IMR-90 (cell line): ENCODE measurements around the gene PLCL1. TPM values are rescaled to one million over a fixed set of nuclear protein-coding genes. Genes with fewer than 3 reads are reported as not detected.

Source experiments
- ATAC-seq: fragments of 200-7000 bp; cut with Tn5 transposase; 2 replicates; pipeline ENCODE4 v1.9.1; 2020; ENCODE audit warnings: low read depth, mild to moderate bottlenecking, moderate library complexity
- BruUV-seq: library from RNA; stranded (reverse); fragments of 400-500 nt; replicated peaks from 2 replicates; lab custom pipeline; 2021; lab: Mats Ljungman, UMichigan
- CTCF ChIA-PET: fragments of 300-600 bp; formaldehyde crosslinking; extraction: SDS; loops from one replicate; lab custom pipeline; 2021; ENCODE audit warnings: antibody characterized with exemption; lab: Yijun Ruan, JAX
- POLR2A ChIA-PET: fragments of 300-600 bp; sonication (Branson Sonifier 250); formaldehyde crosslinking; loops from one replicate; lab custom pipeline; 2022; ENCODE audit warnings: antibody characterized with exemption; ENCODE audit not compliant: unreplicated experiment; lab: Charles Lee
- DNase-seq: peaks from one replicate; pipeline ENCODE4 v3.0.0; 2013
- H2AFZ ChIP-seq: replicated peaks from 2 replicates; pipeline ENCODE3; 2013; ENCODE audit warnings: low read length, mild to moderate bottlenecking; ENCODE audit not compliant: poor library complexity
- H2AK5ac ChIP-seq: 2 replicates; pipeline ENCODE4 v1.6.1; 2013; ENCODE audit warnings: low read depth, low read length, inconsistent platforms
- H2AK9ac ChIP-seq: replicated peaks from 2 replicates; pipeline ENCODE3; 2013; ENCODE audit warnings: mild to moderate bottlenecking, low read depth, low read length, moderate library complexity; ENCODE audit not compliant: poor library complexity
- H2BK120ac ChIP-seq: 2 replicates; pipeline ENCODE4 v1.6.1; 2013; ENCODE audit warnings: low read depth, low read length, inconsistent platforms
- H2BK15ac ChIP-seq: 3 replicates; pipeline ENCODE4 v1.6.1; 2013; ENCODE audit warnings: low read depth, low read length, inconsistent platforms
- H2BK20ac ChIP-seq: 2 replicates; pipeline ENCODE4 v1.6.1; 2013; ENCODE audit warnings: low read depth, mild to moderate bottlenecking, inconsistent platforms, low read length, moderate library complexity
- H2BK5ac ChIP-seq: 2 replicates; pipeline ENCODE4 v1.6.1; 2013; ENCODE audit warnings: mild to moderate bottlenecking, low read depth, low read length, inconsistent platforms; ENCODE audit not compliant: poor library complexity, severe bottlenecking
- H3K14ac ChIP-seq: replicated peaks from 2 replicates; pipeline ENCODE4 v1.6.1; 2013; ENCODE audit warnings: low read depth, low read length, inconsistent platforms
- H3K18ac ChIP-seq: 2 replicates; pipeline ENCODE4 v1.6.1; 2013; ENCODE audit warnings: low read depth, low read length, control low read depth
- H3K23ac ChIP-seq: 2 replicates; pipeline ENCODE4 v1.6.1; 2013; ENCODE audit warnings: low read depth, low read length, inconsistent platforms
- H3K27ac ChIP-seq: 2 replicates; pipeline ENCODE4 v1.5.1; 2013; ENCODE audit warnings: mild to moderate bottlenecking, control low read depth, low read length; ENCODE audit not compliant: insufficient read depth
- H3K27me3 ChIP-seq: 2 replicates; pipeline ENCODE4 v1.6.1; 2013; ENCODE audit warnings: low read length; ENCODE audit not compliant: control insufficient read depth, insufficient read depth
- H3K36me3 ChIP-seq: 2 replicates; pipeline ENCODE4 v1.6.1; 2013; ENCODE audit warnings: low read length, mixed read lengths; ENCODE audit not compliant: control insufficient read depth, insufficient read depth
- H3K4ac ChIP-seq: 2 replicates; pipeline ENCODE4 v1.6.1; 2013; ENCODE audit warnings: low read depth, low read length, inconsistent platforms
- H3K4me1 ChIP-seq: 2 replicates; pipeline ENCODE4 v1.6.1; 2013; ENCODE audit warnings: low read length, mixed read lengths; ENCODE audit not compliant: control insufficient read depth, insufficient read depth
- H3K4me2 ChIP-seq: 2 replicates; pipeline ENCODE4 v1.6.1; 2013; ENCODE audit warnings: low read depth, mild to moderate bottlenecking, control low read depth, low read length, moderate library complexity
- H3K4me3 ChIP-seq: 2 replicates; pipeline ENCODE4 v1.5.1; 2013; ENCODE audit warnings: low read depth, mild to moderate bottlenecking, control low read depth, low read length, moderate library complexity; ENCODE audit not compliant: insufficient read depth
- H3K56ac ChIP-seq: 2 replicates; pipeline ENCODE4 v1.6.1; 2013; ENCODE audit warnings: low read length, inconsistent platforms; ENCODE audit not compliant: insufficient read depth; ENCODE audit errors: extremely low read depth
- H3K79me1 ChIP-seq, 2 experiments: 2 replicates each; pipeline ENCODE4 v1.6.1; 2013; ENCODE audit warnings: low read length in 2 of 2, inconsistent platforms in 1 of 2, low read depth in 1 of 2
- H3K9ac ChIP-seq: 2 replicates; pipeline ENCODE4 v1.6.1; 2013; ENCODE audit warnings: low read depth, low read length, control low read depth
- H3K9me1 ChIP-seq: 2 replicates; pipeline ENCODE4 v1.6.1; 2013; ENCODE audit warnings: low read length, inconsistent platforms; ENCODE audit not compliant: insufficient read depth
- H3K9me3 ChIP-seq: 2 replicates; pipeline ENCODE4 v1.6.1; 2013; ENCODE audit warnings: low read length; ENCODE audit not compliant: control insufficient read depth, insufficient read depth
- H4K20me1 ChIP-seq: 2 replicates; pipeline ENCODE4 v1.6.1; 2013; ENCODE audit warnings: low read length, inconsistent platforms; ENCODE audit not compliant: insufficient read depth
- H4K5ac ChIP-seq: 2 replicates; pipeline ENCODE4 v1.6.1; 2013; ENCODE audit warnings: mild to moderate bottlenecking, low read depth, low read length, control low read depth
- H4K8ac ChIP-seq, 2 experiments: 2 replicates each; pipeline ENCODE4 v1.6.1; 2013; ENCODE audit warnings: low read depth in 2 of 2, low read length in 2 of 2, control low read depth in 1 of 2, inconsistent platforms in 1 of 2
- H4K91ac ChIP-seq: 2 replicates; pipeline ENCODE4 v1.6.1; 2013; ENCODE audit warnings: low read depth, low read length, inconsistent platforms; ENCODE audit not compliant: insufficient read depth
- BHLHE40 ChIP-seq: fragments of 150-350 bp; IDR thresholded peaks from 2 replicates; pipeline ENCODE4 v1.6.1; 2016; ENCODE audit warnings: mild to moderate bottlenecking, low read depth, low read length
- CEBPB ChIP-seq: IDR thresholded peaks from 2 replicates; pipeline ENCODE4 v1.6.1; 2012; ENCODE audit warnings: low read depth, low read length, improper control_type of control experiment
- CHD1 ChIP-seq: IDR thresholded peaks from 2 replicates; pipeline ENCODE4 v1.6.1; 2012; ENCODE audit warnings: low read depth, low read length, improper control_type of control experiment
- FOS ChIP-seq: fragments of 150-350 bp; IDR thresholded peaks from 2 replicates; pipeline ENCODE4 v1.6.1; 2016; ENCODE audit warnings: low read depth, low read length
- MAFK ChIP-seq: IDR thresholded peaks from 2 replicates; pipeline ENCODE4 v1.6.1; 2012; ENCODE audit warnings: low read depth, low read length, improper control_type of control experiment
- MAZ ChIP-seq: IDR thresholded peaks from 2 replicates; pipeline ENCODE4 v1.6.1; 2012; ENCODE audit warnings: low read depth, mild to moderate bottlenecking, low read length, improper control_type of control experiment, moderate library complexity, borderline replicate concordance
- NFE2L2 ChIP-seq: fragments of 150-350 bp; IDR thresholded peaks from 2 replicates; pipeline ENCODE4 v1.6.1; 2016; ENCODE audit warnings: low read depth, mild to moderate bottlenecking, low read length
- POLR2A ChIP-seq: IDR thresholded peaks from 2 replicates; pipeline ENCODE4 v1.6.1; 2012; ENCODE audit warnings: mild to moderate bottlenecking, low read depth, low read length
- RAD21 ChIP-seq: IDR thresholded peaks from 2 replicates; pipeline ENCODE4 v1.6.1; 2012; ENCODE audit warnings: low read length, improper control_type of control experiment
- RCOR1 ChIP-seq: IDR thresholded peaks from 2 replicates; pipeline ENCODE4 v1.6.1; 2012; ENCODE audit warnings: mild to moderate bottlenecking, low read length, improper control_type of control experiment; ENCODE audit not compliant: insufficient replicate concordance
- RFX5 ChIP-seq: IDR thresholded peaks from 2 replicates; pipeline ENCODE4 v1.8.0; 2012; ENCODE audit warnings: low read depth, mild to moderate bottlenecking, low read length, moderate library complexity
- SMC3 ChIP-seq: fragments of 150-350 bp; IDR thresholded peaks from 2 replicates; pipeline ENCODE4 v1.6.1; 2016; ENCODE audit warnings: low read depth, mild to moderate bottlenecking, antibody characterized with exemption, low read length, moderate library complexity
- WGBS, 2 experiments: methylation state at CpG; one replicate each; pipeline versions ENCODE4 v1.1.5 to v1.1.7; 2013; ENCODE audit warnings: missing lambda C conversion rate in 2 of 2; ENCODE audit not compliant: insufficient read length in 1 of 2; ENCODE audit errors: extremely low coverage in 2 of 2; 5-methylcytosine and 5-hydroxymethylcytosine counted together
- dilution Hi-C: fragments of 300-500 bp; cut with HindIII; formaldehyde crosslinking; loops from one replicate; pipeline ENCODE4 v1.14.3; 2018; ENCODE audit warnings: low sequenced_read_pairs; ENCODE audit not compliant: unreplicated experiment
- in situ Hi-C: fragments of 300-500 bp; cut with MboI; formaldehyde crosslinking; loops from 3 replicates; pipeline ENCODE4 v1.14.3; 2019; ENCODE audit warnings: low sequenced_read_pairs, inconsistent platforms, mixed read lengths
- intact Hi-C: fragments of 100-400 bp; cut with micrococcal nuclease; formaldehyde crosslinking; loops from 2 replicates; pipeline ENCODE4 v1.10.0; 2022
- polyA plus RNA-seq, 3 experiments: library from polyadenylated mRNA; depleted of rRNA; stranded (reverse); fragments of >200 nt; gene quantifications; 2 replicates each; pipeline ENCODE4 v1.2.3, GENCODE V29; 2012; ENCODE audit warnings: low replicate concordance in 1 of 3
- total RNA-seq: library from RNA; depleted of rRNA; stranded (reverse); fragments of >200 nt; gene quantifications from 2 replicates; pipeline ENCODE4 v1.2.3, GENCODE V29; 2012
- TF ChIP-seq, protein P1 (sequence below): fragments of 150-350 bp; IDR thresholded peaks from 2 replicates; pipeline ENCODE4 v1.6.1; 2017; ENCODE audit warnings: mild to moderate bottlenecking, antibody characterized with exemption, low read length, low read depth
- TF ChIP-seq, protein P2 (sequence below): fragments of 150-350 bp; IDR thresholded peaks from 2 replicates; pipeline ENCODE4 v1.6.1; 2016; ENCODE audit warnings: low read depth, mild to moderate bottlenecking, low read length, moderate library complexity, borderline replicate concordance
- TF ChIP-seq, protein P3 (sequence below): conservative IDR thresholded peaks from 2 replicates; pipeline ENCODE4 v1.5.1; 2012; ENCODE audit warnings: mild to moderate bottlenecking, low read depth, low read length, improper control_type of control experiment

The PLCL1 gene
- total and polyA plus RNA-seq, 2 of the 4 experiments (the other 2 are of a cell fraction): 0.14 to 0.18 TPM

DNA sequence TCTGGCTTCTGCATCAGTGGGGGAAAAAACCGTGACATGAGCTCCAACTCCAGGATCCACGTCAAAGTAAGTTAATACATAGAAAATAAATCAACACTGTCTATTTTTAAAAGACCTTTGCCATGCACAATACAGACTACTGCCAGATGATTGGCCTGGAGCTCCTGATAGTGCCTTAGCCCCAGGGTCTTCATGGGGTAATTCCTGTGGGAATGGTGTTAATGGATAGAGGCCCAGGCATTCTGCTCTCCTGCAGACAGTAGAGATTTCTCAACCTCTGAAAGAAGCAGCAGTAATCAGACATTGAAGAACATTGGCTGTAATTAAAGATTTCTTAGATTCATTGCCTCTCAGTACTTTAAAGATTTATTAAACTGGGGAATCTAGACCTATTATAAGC is 4.3 kb upstream of the PLCL1 start:
- Histone ChIP-seq H3K56ac (no peak overlapping the region), H2BK15ac (no peak overlapping the region), H2BK5ac (no peak overlapping the region), H3K27ac (no peak overlapping the region), H3K4me3 (no peak overlapping the region), H3K4me2 (no peak overlapping the region), H2AK5ac (no peak overlapping the region), H4K5ac (no peak overlapping the region), H3K9me1 (no peaks in the 10 kb centered on the region), H3K23ac (no peak overlapping the region), H4K20me1 (no peaks in the 10 kb centered on the region), H3K14ac (no peak overlapping the region), H2AK9ac (no peak overlapping the region), H3K9me3 (no peaks in the 10 kb centered on the region), H3K4me1 (no peaks in the 10 kb centered on the region), H3K27me3 (peaks cover 6% of the 10 kb centered on the region), H3K4ac (no peak overlapping the region), H4K91ac (no peak overlapping the region), H3K18ac (no peak overlapping the region), H2BK120ac (no peak overlapping the region), H4K8ac (no peak overlapping the region), H3K9ac (no peak overlapping the region), H3K36me3 (no peaks in the 10 kb centered on the region), H2AFZ (no peak overlapping the region), H3K79me1 (no peaks in the 10 kb centered on the region), H2BK20ac (no peak overlapping the region)
- CTCF ChIA-PET: interaction anchor here (0.6 kb wide), 1 partner anchor 497 kb away, joined by 3 read pairs; no protein-coding TSS in a partner anchor
- ATAC-seq (no peak), DNase-seq (no peak)
- dilution Hi-C loops: no loop called here
- intact Hi-C loops: loop anchor here (5.0 kb wide), 1 partner anchor 107 kb away; no protein-coding TSS in a partner anchor
- no TSS peak for BruUV-seq
- WGBS, 2 experiments: no CpG with 5 or more reads among the region's 2 CpGs
- POLR2A ChIA-PET: no interaction called here
- in situ Hi-C loops: loop anchor here (5.0 to 10.0 kb wide), 3 partner anchors 255 to 497 kb away; no protein-coding TSS in a partner anchor
- TF ChIP-seq, protein P1, sequence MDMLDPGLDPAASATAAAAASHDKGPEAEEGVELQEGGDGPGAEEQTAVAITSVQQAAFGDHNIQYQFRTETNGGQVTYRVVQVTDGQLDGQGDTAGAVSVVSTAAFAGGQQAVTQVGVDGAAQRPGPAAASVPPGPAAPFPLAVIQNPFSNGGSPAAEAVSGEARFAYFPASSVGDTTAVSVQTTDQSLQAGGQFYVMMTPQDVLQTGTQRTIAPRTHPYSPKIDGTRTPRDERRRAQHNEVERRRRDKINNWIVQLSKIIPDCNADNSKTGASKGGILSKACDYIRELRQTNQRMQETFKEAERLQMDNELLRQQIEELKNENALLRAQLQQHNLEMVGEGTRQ: no peak
- TF ChIP-seq BHLHE40 (no peak), RFX5 (no peak), MAZ (no peak), SMC3 (no peak), CHD1 (no peak), RCOR1 (no peak), FOS (no peak), RAD21 (no peak), CEBPB (no peak), NFE2L2 (no peak), MAFK (no peak), POLR2A (no peak)
- TF ChIP-seq, protein P2, sequence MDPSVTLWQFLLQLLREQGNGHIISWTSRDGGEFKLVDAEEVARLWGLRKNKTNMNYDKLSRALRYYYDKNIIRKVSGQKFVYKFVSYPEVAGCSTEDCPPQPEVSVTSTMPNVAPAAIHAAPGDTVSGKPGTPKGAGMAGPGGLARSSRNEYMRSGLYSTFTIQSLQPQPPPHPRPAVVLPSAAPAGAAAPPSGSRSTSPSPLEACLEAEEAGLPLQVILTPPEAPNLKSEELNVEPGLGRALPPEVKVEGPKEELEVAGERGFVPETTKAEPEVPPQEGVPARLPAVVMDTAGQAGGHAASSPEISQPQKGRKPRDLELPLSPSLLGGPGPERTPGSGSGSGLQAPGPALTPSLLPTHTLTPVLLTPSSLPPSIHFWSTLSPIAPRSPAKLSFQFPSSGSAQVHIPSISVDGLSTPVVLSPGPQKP: no peak
- TF ChIP-seq, protein P3, sequence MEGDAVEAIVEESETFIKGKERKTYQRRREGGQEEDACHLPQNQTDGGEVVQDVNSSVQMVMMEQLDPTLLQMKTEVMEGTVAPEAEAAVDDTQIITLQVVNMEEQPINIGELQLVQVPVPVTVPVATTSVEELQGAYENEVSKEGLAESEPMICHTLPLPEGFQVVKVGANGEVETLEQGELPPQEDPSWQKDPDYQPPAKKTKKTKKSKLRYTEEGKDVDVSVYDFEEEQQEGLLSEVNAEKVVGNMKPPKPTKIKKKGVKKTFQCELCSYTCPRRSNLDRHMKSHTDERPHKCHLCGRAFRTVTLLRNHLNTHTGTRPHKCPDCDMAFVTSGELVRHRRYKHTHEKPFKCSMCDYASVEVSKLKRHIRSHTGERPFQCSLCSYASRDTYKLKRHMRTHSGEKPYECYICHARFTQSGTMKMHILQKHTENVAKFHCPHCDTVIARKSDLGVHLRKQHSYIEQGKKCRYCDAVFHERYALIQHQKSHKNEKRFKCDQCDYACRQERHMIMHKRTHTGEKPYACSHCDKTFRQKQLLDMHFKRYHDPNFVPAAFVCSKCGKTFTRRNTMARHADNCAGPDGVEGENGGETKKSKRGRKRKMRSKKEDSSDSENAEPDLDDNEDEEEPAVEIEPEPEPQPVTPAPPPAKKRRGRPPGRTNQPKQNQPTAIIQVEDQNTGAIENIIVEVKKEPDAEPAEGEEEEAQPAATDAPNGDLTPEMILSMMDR: no peak
